ENCODE results near the gene PRR11. TPM values are rescaled to one million over a fixed set of nuclear protein-coding genes. Genes with fewer than 3 reads are reported as not detected.

The PRR11 gene
- total and polyA plus RNA-seq, 2 donors, result 3.2 to 8.5 TPM

DNA sequence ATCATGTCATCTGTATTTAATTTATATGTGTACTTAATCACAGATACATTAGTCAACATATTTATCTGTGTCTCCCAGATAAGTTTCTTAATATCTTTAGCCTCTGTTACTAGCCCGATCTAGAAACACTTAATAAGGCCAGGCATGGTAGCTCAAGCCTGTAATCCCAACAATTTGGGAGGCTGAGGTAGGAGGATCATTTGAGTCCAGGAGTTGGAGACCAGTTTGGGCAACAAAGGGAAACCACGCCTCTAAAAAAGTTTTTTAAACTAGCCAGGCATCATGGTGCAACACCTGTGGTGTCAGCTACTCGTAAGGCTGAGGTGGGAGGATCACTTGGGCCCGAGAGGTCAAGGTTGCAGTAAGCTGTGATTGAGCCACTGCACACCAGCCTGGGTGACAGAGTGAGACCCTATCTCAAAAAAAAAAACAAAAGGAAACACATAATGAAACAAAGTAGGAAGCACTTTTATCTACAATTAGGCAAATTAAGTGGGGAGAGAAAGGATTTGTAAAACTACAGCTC is 9.9 kb upstream of the PRR11 start:
- H3K36me3 ChIP-seq (ENCODE audit: control insufficient read depth in 2 of 2, insufficient read depth in 2 of 2, low read length in 1 of 2), result peaks cover 5 to 29% of the 10 kb centered on the region in 2 donors
- WGBS, result 97% methylated on average over 4 of the region's 4 CpGs

DNA sequence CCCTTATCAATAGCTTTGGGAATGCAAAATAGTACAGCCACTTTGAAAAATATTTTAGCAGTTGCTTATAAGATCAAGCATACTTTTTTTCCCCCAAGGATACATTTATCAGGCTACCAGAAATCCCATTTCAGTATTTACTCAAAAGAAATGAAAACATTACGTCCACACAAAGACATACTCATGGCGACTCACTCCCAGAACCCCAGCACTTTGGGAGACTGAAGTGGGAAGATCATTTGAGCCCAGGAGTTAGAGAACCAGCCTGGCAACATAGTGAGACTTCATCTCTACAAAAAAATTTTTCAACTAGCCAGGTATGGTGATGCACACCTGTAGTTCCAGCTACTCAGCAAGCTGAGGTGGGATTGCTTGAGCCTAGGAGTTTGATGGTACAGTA is 6.5 kb upstream of the PRR11 start:
- DNase-seq (ENCODE audit: low read depth in 6 of 9, low spot score in 9 of 9), result no peak
- H3K27ac ChIP-seq (ENCODE audit: low read depth in 1 of 2, low read length in 1 of 2), result no peak overlapping the region
- peaks cover 14 to 17% of the 10 kb centered on the region in 2 donors for H3K4me1 ChIP-seq (ENCODE audit: control insufficient read depth in 2 of 2, insufficient read depth in 2 of 2, low read length in 2 of 2)
- H3K9me3 ChIP-seq (ENCODE audit: control insufficient read depth in 2 of 2, insufficient read depth in 1 of 2, low read length in 1 of 2), result no peaks in the 10 kb centered on the region
- H3K27me3 ChIP-seq (ENCODE audit: control insufficient read depth in 2 of 2, insufficient read depth in 1 of 2, low read length in 1 of 2), result no peaks in the 10 kb centered on the region
- peaks cover 0 to 15% of the 10 kb centered on the region in 2 donors for H3K36me3 ChIP-seq (ENCODE audit: control insufficient read depth in 2 of 2, insufficient read depth in 2 of 2, low read length in 1 of 2)
- 95% methylated on average over 2 of the region's 2 CpGs for WGBS
- no peak overlapping the region for H3K4me3 ChIP-seq (ENCODE audit: low read length in 2 of 2)

More for the DNA sequence above, 9.9 kb upstream of the PRR11 start:
- Histone ChIP-seq H3K4me1 (ENCODE audit: control insufficient read depth in 2 of 2, insufficient read depth in 2 of 2, low read length in 2 of 2) (peaks cover 6 to 9% of the 10 kb centered on the region in 2 donors), H3K27ac (ENCODE audit: low read depth in 1 of 2, low read length in 1 of 2) (no peak overlapping the region), H3K27me3 (ENCODE audit: control insufficient read depth in 2 of 2, insufficient read depth in 1 of 2, low read length in 1 of 2) (no peaks in the 10 kb centered on the region), H3K4me3 (ENCODE audit: low read length in 2 of 2) (no peak overlapping the region), H3K9me3 (ENCODE audit: control insufficient read depth in 2 of 2, insufficient read depth in 1 of 2, low read length in 1 of 2) (no peaks in the 10 kb centered on the region)
- DNase-seq (ENCODE audit: low read depth in 6 of 9, low spot score in 9 of 9), result no peak

DNA sequence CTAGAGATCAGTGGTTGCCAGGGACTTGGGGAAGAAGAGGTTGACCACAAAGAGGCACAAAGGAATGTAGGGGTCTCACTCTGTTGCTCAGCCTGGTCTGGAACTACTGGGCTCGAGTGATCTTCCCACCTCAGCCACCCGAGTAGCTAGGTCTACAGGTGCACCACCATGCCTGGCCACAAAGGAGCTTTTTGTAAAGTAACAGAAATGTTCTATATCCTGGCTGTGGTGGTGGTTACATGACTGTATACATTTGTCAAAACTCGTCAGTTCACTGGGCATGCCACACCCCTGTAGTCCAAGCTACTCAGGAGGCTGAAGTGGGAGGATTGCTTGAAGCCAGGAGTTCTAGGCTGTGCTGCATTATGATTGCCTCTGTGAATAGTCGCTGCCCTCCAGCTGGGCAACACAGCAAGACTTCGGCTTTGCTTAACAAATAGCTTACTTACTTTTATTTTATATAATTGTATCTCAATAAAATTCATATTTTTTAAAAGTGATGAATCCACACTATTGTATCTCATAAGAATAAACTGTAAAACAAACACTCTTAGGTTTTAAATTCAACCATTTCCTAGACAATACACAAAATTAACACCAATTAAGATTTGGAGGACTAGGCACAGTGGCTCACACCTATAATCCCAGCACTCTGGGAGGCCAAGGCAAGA is 5.6 kb upstream of the PRR11 start:
- Histone ChIP-seq H3K9me3 (ENCODE audit: control insufficient read depth in 2 of 2, insufficient read depth in 1 of 2, low read length in 1 of 2) (no peaks in the 10 kb centered on the region), H3K4me3 (ENCODE audit: low read length in 2 of 2) (no peak overlapping the region), H3K27ac (ENCODE audit: low read depth in 1 of 2, low read length in 1 of 2) (no peak overlapping the region), H3K27me3 (ENCODE audit: control insufficient read depth in 2 of 2, insufficient read depth in 1 of 2, low read length in 1 of 2) (no peaks in the 10 kb centered on the region), H3K36me3 (ENCODE audit: control insufficient read depth in 2 of 2, insufficient read depth in 2 of 2, low read length in 1 of 2) (peaks cover 0 to 10% of the 10 kb centered on the region in 2 donors), H3K4me1 (ENCODE audit: control insufficient read depth in 2 of 2, insufficient read depth in 2 of 2, low read length in 2 of 2) (peaks cover 14 to 19% of the 10 kb centered on the region in 2 donors)
- WGBS, result 59% methylated on average over 5 of the region's 5 CpGs
- DNase-seq (ENCODE audit: low read depth in 6 of 9, low spot score in 9 of 9), result peak in 1 of 9 donors; percentile 22

DNA sequence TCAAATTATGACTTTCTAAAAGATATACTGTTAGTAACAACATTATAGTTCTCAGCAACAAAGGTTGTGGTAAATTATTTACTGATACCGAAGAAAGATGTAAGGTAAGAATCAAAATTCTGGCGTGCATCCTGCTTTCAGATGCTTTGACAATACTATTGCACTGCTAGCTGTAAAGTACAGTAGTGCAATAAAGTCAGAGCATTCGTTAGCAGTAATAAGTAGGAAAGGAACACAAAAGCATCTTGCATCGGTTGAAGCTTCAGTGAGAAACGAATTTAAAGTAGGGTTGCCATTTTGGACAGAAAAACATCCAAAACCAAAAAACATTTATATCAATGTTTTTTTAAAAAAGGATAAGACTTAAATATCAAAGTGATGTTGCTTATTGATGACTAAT is 4.5 kb upstream of the PRR11 start:
- H3K36me3 ChIP-seq (ENCODE audit: control insufficient read depth in 2 of 2, insufficient read depth in 2 of 2, low read length in 1 of 2), result peaks cover 0 to 5% of the 10 kb centered on the region in 2 donors
- H3K27ac ChIP-seq (ENCODE audit: low read depth in 1 of 2, low read length in 1 of 2), result no peak overlapping the region
- peaks cover 14 to 19% of the 10 kb centered on the region in 2 donors for H3K4me1 ChIP-seq (ENCODE audit: control insufficient read depth in 2 of 2, insufficient read depth in 2 of 2, low read length in 2 of 2)
- H3K4me3 ChIP-seq (ENCODE audit: low read length in 2 of 2), result no peak overlapping the region
- WGBS, result 87% methylated on average over 5 of the region's 5 CpGs
- no peaks in the 10 kb centered on the region for H3K9me3 ChIP-seq (ENCODE audit: control insufficient read depth in 2 of 2, insufficient read depth in 1 of 2, low read length in 1 of 2)
- H3K27me3 ChIP-seq (ENCODE audit: control insufficient read depth in 2 of 2, insufficient read depth in 1 of 2, low read length in 1 of 2), result no peaks in the 10 kb centered on the region
- DNase-seq (ENCODE audit: low read depth in 6 of 9, low spot score in 9 of 9), result no peak

DNA sequence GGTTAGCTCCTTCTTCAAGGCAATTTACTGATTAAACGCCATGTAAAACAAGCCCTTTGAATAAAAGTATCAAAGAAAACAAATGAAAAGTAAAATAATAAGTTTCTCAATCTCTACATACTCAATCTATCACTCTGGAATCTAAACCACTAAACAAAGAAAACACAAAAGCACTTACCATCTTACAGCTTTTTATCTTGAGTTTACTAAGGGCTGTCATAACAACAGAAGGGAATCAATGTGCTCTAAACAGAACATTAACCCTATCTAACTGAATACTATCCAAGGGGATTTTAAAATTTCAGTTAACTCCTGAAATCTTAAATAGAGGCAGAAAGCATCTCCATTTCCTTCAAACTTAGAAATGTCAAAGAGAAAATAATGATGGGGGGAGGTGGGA is 4.0 kb upstream of the PRR11 start:
- H3K4me3 ChIP-seq (ENCODE audit: low read length in 2 of 2), result no peak overlapping the region
- H3K27ac ChIP-seq (ENCODE audit: low read depth in 1 of 2, low read length in 1 of 2), result no peak overlapping the region
- peaks cover 14 to 22% of the 10 kb centered on the region in 2 donors for H3K4me1 ChIP-seq (ENCODE audit: control insufficient read depth in 2 of 2, insufficient read depth in 2 of 2, low read length in 2 of 2)

DNA sequence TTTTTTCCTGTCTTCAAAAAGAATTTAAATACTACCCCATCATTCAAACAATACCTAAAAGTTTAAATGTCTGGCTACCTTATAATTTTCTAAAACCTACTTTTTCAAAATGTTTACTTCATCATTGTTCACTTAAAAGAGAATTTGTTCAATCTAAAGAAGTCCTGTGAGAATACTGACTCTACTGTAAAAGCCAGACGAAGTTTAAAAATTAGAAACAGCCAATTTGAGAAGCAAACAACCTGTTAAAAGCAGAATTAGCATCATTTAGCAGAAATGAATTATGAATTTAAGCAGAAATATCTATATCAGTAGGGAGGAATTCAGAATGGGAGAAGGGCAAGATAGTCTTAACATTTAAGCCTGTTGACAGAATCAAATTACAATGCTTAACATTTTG is 2.6 kb upstream of the PRR11 start:
- Histone ChIP-seq H3K9me3 (ENCODE audit: control insufficient read depth in 2 of 2, insufficient read depth in 1 of 2, low read length in 1 of 2) (no peaks in the 10 kb centered on the region), H3K27me3 (ENCODE audit: control insufficient read depth in 2 of 2, insufficient read depth in 1 of 2, low read length in 1 of 2) (no peaks in the 10 kb centered on the region), H3K36me3 (ENCODE audit: control insufficient read depth in 2 of 2, insufficient read depth in 2 of 2, low read length in 1 of 2) (peaks cover 0 to 5% of the 10 kb centered on the region in 2 donors), H3K4me3 (ENCODE audit: low read length in 2 of 2) (peak overlapping the region in 1 of 2 donors; percentile 96), H3K4me1 (ENCODE audit: control insufficient read depth in 2 of 2, insufficient read depth in 2 of 2, low read length in 2 of 2) (peaks cover 16 to 30% of the 10 kb centered on the region in 2 donors), H3K27ac (ENCODE audit: low read depth in 1 of 2, low read length in 1 of 2) (no peak overlapping the region)
- no peak for DNase-seq (ENCODE audit: low read depth in 6 of 9, low spot score in 9 of 9)
- WGBS, result 67% methylated on average over 1 of the region's 1 CpG

More for the DNA sequence above, 4.0 kb upstream of the PRR11 start:
- DNase-seq (ENCODE audit: low read depth in 6 of 9, low spot score in 9 of 9), result no peak
- Histone ChIP-seq H3K36me3 (ENCODE audit: control insufficient read depth in 2 of 2, insufficient read depth in 2 of 2, low read length in 1 of 2) (peaks cover 0 to 5% of the 10 kb centered on the region in 2 donors), H3K9me3 (ENCODE audit: control insufficient read depth in 2 of 2, insufficient read depth in 1 of 2, low read length in 1 of 2) (no peaks in the 10 kb centered on the region), H3K27me3 (ENCODE audit: control insufficient read depth in 2 of 2, insufficient read depth in 1 of 2, low read length in 1 of 2) (no peaks in the 10 kb centered on the region)
- WGBS, result 73% methylated on average over 1 of the region's 1 CpG

DNA sequence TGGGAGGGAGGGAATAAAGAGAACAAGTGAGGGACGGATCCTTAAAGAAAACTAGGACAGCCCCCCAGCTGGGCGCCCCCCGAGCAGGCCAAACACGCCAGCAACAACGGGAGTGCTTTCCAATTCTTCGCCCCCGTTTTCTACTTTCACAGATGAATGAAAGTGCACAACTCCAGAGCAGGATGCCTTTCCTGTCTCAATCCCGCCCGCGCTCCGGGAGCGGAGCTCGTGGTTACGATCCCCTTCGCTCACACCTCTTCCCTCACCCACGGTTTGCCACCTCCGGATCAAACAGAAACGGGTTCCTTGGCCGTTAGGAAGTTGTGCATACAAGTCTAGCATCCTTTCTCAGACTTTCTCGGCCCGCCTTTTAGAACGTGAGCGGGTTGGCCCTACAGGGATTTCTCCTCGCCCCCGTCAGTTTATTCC is 1.2 kb upstream of the PRR11 start:
- peak overlapping the region; percentile 87 to 97 for H3K27ac ChIP-seq (ENCODE audit: low read depth in 1 of 2, low read length in 1 of 2)
- H3K36me3 ChIP-seq (ENCODE audit: control insufficient read depth in 2 of 2, insufficient read depth in 2 of 2, low read length in 1 of 2), result peaks cover 0 to 5% of the 10 kb centered on the region in 2 donors
- under 1% methylated on average over 25 of the region's 25 CpGs for WGBS
- DNase-seq (ENCODE audit: low read depth in 6 of 9, low spot score in 9 of 9), result peak in 4 of 9 donors; percentile 39 to 70 (median 48)
- peaks cover 16 to 35% of the 10 kb centered on the region in 2 donors for H3K4me1 ChIP-seq (ENCODE audit: control insufficient read depth in 2 of 2, insufficient read depth in 2 of 2, low read length in 2 of 2)
- H3K9me3 ChIP-seq (ENCODE audit: control insufficient read depth in 2 of 2, insufficient read depth in 1 of 2, low read length in 1 of 2), result no peaks in the 10 kb centered on the region
- no peaks in the 10 kb centered on the region for H3K27me3 ChIP-seq (ENCODE audit: control insufficient read depth in 2 of 2, insufficient read depth in 1 of 2, low read length in 1 of 2)
- peak overlapping the region; percentile 78 to 96 for H3K4me3 ChIP-seq (ENCODE audit: low read length in 2 of 2)

DNA sequence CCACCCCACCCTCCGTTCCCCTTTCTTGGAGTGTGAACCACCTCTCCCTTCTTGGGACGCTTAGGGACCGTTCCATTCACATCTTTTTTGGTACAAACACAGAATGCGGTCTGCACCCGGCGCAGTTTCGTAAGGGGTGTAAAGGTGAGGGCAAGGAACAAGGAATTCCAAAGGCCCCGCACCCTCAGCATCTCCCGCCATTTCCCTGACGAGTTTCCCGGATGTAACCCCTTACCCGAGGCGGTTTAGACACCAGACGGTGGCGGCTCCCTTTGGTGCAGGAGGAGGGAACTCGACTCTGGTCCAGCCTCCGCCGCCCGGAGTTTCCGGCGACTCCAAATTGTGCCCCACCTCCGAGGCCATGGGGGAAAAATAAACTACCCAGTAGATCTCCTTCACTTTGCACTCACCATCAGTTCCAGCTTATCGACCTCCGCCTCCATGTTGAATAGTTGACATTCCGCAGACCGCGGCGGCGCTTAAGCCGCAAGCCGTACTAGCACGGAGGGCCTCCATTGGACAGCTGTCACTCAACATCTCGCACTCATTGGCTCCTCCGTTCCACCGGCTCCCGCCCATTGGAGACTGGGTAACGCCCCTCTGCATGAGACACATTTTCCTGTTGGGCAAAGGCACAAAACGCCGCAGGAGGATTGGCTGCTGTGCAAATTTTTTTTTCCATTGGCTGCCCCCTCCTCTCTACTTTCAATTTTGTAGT is 666 bp upstream of the PRR11 start, which contains the start of gene SKA2:
SKA2 (minus strand) TSS at position 466 of the 718 bp plus-strand sequence; CDS start at position 443, 23 bp downstream.
- under 1% methylated on average over 39 of the region's 39 CpGs for WGBS
- Histone ChIP-seq H3K36me3 (ENCODE audit: control insufficient read depth in 2 of 2, insufficient read depth in 2 of 2, low read length in 1 of 2) (peaks cover 0 to 2% of the 10 kb centered on the region in 2 donors), H3K4me1 (ENCODE audit: control insufficient read depth in 2 of 2, insufficient read depth in 2 of 2, low read length in 2 of 2) (peaks cover 13 to 36% of the 10 kb centered on the region in 2 donors), H3K4me3 (ENCODE audit: low read length in 2 of 2) (peak within 1 kb of the TSS; percentile 78 to 96), H3K9me3 (ENCODE audit: control insufficient read depth in 2 of 2, insufficient read depth in 1 of 2, low read length in 1 of 2) (no peaks in the 10 kb centered on the region), H3K27ac (ENCODE audit: low read depth in 1 of 2, low read length in 1 of 2) (peak within 1 kb of the TSS; percentile 87 to 97), H3K27me3 (ENCODE audit: control insufficient read depth in 2 of 2, insufficient read depth in 1 of 2, low read length in 1 of 2) (no peaks in the 10 kb centered on the region)
- DNase-seq (ENCODE audit: low read depth in 6 of 9, low spot score in 9 of 9), result peak in 3 of 9 donors; percentile 97 to 99 (median 98)
